ENCODE results near the gene PLOD3.
A peak's percentile ranks its signal among the peaks of the same experiment; 100 is the strongest.

The PLOD3 gene

GRCh38 chr7:101232141-101232850, 14.9 kb upstream of the PLOD3 start:
- Histone ChIP-seq H3K9ac (ENCODE audit: low read length in 5 of 5) (peak overlapping the region in 1 of 5 donors; percentile 35), H3K27me3 (ENCODE audit: control insufficient read depth in 5 of 5, insufficient read depth in 4 of 5, low read length in 5 of 5) (no peaks in the 10 kb centered on the region), H3K9me3 (ENCODE audit: control insufficient read depth in 5 of 5, low read length in 5 of 5) (no peaks in the 10 kb centered on the region), H3K4me3 (ENCODE audit: low read depth in 1 of 5, low read length in 5 of 5) (peak overlapping the region in 3 of 5 donors; percentile 6 to 49 (median 34)), H3K4me1 (ENCODE audit: control insufficient read depth in 5 of 5, insufficient read depth in 5 of 5, low read length in 5 of 5) (peaks cover 4 to 40% (median 23%) of the 10 kb centered on the region in 5 donors), H3K36me3 (ENCODE audit: control insufficient read depth in 5 of 5, insufficient read depth in 5 of 5, low read length in 5 of 5) (peaks cover 0 to 37% (median 11%) of the 10 kb centered on the region in 5 donors), H3K27ac (ENCODE audit: low read depth, low read length) (no peak overlapping the region)

GRCh38 chr7:101231644-101232043, 14.3 kb upstream of the PLOD3 start:
- H3K4me3 ChIP-seq (ENCODE audit: low read depth in 1 of 5, low read length in 5 of 5) = peak overlapping the region in 3 of 5 donors; percentile 6 to 49 (median 34)
- peaks cover 1 to 34% (median 16%) of the 10 kb centered on the region in 5 donors for H3K4me1 ChIP-seq (ENCODE audit: control insufficient read depth in 5 of 5, insufficient read depth in 5 of 5, low read length in 5 of 5)
- no peaks in the 10 kb centered on the region for H3K9me3 ChIP-seq (ENCODE audit: control insufficient read depth in 5 of 5, low read length in 5 of 5)

GRCh38 chr7:101226721-101227120, 9.3 kb upstream of the PLOD3 start:
- Histone ChIP-seq H3K9ac (ENCODE audit: low read length in 5 of 5) (no peak overlapping the region), H3K4me1 (ENCODE audit: control insufficient read depth in 5 of 5, insufficient read depth in 5 of 5, low read length in 5 of 5) (peaks cover 0 to 9% (median 4%) of the 10 kb centered on the region in 5 donors), H3K27me3 (ENCODE audit: control insufficient read depth in 5 of 5, insufficient read depth in 4 of 5, low read length in 5 of 5) (no peaks in the 10 kb centered on the region), H3K4me3 (ENCODE audit: low read depth in 1 of 5, low read length in 5 of 5) (no peak overlapping the region), H3K9me3 (ENCODE audit: control insufficient read depth in 5 of 5, low read length in 5 of 5) (no peaks in the 10 kb centered on the region), H3K27ac (ENCODE audit: low read depth, low read length) (no peak overlapping the region), H3K36me3 (ENCODE audit: control insufficient read depth in 5 of 5, insufficient read depth in 5 of 5, low read length in 5 of 5) (peaks cover 0 to 64% (median 52%) of the 10 kb centered on the region in 5 donors)

More at GRCh38 chr7:101231644-101232043, 14.3 kb upstream of the PLOD3 start:
- Histone ChIP-seq H3K27ac (ENCODE audit: low read depth, low read length) (no peak overlapping the region), H3K27me3 (ENCODE audit: control insufficient read depth in 5 of 5, insufficient read depth in 4 of 5, low read length in 5 of 5) (no peaks in the 10 kb centered on the region), H3K9ac (ENCODE audit: low read length in 5 of 5) (no peak overlapping the region), H3K36me3 (ENCODE audit: control insufficient read depth in 5 of 5, insufficient read depth in 5 of 5, low read length in 5 of 5) (peaks cover 0 to 42% (median 15%) of the 10 kb centered on the region in 5 donors)

GRCh38 chr7:101225650-101226049, 8.3 kb upstream of the PLOD3 start:
- Histone ChIP-seq H3K9ac (ENCODE audit: low read length in 5 of 5) (no peak overlapping the region), H3K27me3 (ENCODE audit: control insufficient read depth in 5 of 5, insufficient read depth in 4 of 5, low read length in 5 of 5) (no peaks in the 10 kb centered on the region), H3K4me3 (ENCODE audit: low read depth in 1 of 5, low read length in 5 of 5) (no peak overlapping the region), H3K4me1 (ENCODE audit: control insufficient read depth in 5 of 5, insufficient read depth in 5 of 5, low read length in 5 of 5) (peaks cover 0 to 5% (median under 1%) of the 10 kb centered on the region in 5 donors), H3K9me3 (ENCODE audit: control insufficient read depth in 5 of 5, low read length in 5 of 5) (no peaks in the 10 kb centered on the region), H3K36me3 (ENCODE audit: control insufficient read depth in 5 of 5, insufficient read depth in 5 of 5, low read length in 5 of 5) (peaks cover 0 to 62% (median 53%) of the 10 kb centered on the region in 5 donors), H3K27ac (ENCODE audit: low read depth, low read length) (no peak overlapping the region)

- H3K4me1 ChIP-seq (ENCODE audit: control insufficient read depth in 5 of 5, insufficient read depth in 5 of 5, low read length in 5 of 5) = peaks cover 4 to 22% (median 18%) of the 10 kb centered on the region in 5 donors
- peaks cover 0 to 51% (median 47%) of the 10 kb centered on the region in 5 donors for H3K36me3 ChIP-seq (ENCODE audit: control insufficient read depth in 5 of 5, insufficient read depth in 5 of 5, low read length in 5 of 5)
- no peak overlapping the region for H3K9ac ChIP-seq (ENCODE audit: low read length in 5 of 5)
- H3K9me3 ChIP-seq (ENCODE audit: control insufficient read depth in 5 of 5, low read length in 5 of 5) = no peaks in the 10 kb centered on the region
- no peaks in the 10 kb centered on the region for H3K27me3 ChIP-seq (ENCODE audit: control insufficient read depth in 5 of 5, insufficient read depth in 4 of 5, low read length in 5 of 5)
- no peak overlapping the region for H3K4me3 ChIP-seq (ENCODE audit: low read depth in 1 of 5, low read length in 5 of 5)
- no peak overlapping the region for H3K27ac ChIP-seq (ENCODE audit: low read depth, low read length)
Observed at GRCh38 chr7:101223528-101223927, 6.1 kb upstream of the PLOD3 start.

GRCh38 chr7:101222275-101222830, 5.0 kb upstream of the PLOD3 start:
- Histone ChIP-seq H3K4me3 (ENCODE audit: low read depth in 1 of 5, low read length in 5 of 5) (no peak overlapping the region), H3K27ac (ENCODE audit: low read depth, low read length) (no peak overlapping the region), H3K27me3 (ENCODE audit: control insufficient read depth in 5 of 5, insufficient read depth in 4 of 5, low read length in 5 of 5) (no peaks in the 10 kb centered on the region), H3K36me3 (ENCODE audit: control insufficient read depth in 5 of 5, insufficient read depth in 5 of 5, low read length in 5 of 5) (peaks cover 0 to 43% (median 40%) of the 10 kb centered on the region in 5 donors), H3K4me1 (ENCODE audit: control insufficient read depth in 5 of 5, insufficient read depth in 5 of 5, low read length in 5 of 5) (peaks cover 4 to 31% (median 22%) of the 10 kb centered on the region in 5 donors), H3K9me3 (ENCODE audit: control insufficient read depth in 5 of 5, low read length in 5 of 5) (no peaks in the 10 kb centered on the region), H3K9ac (ENCODE audit: low read length in 5 of 5) (no peak overlapping the region)

- Histone ChIP-seq H3K27me3 (ENCODE audit: control insufficient read depth in 5 of 5, insufficient read depth in 4 of 5, low read length in 5 of 5) (no peaks in the 10 kb centered on the region), H3K4me3 (ENCODE audit: low read depth in 1 of 5, low read length in 5 of 5) (no peak overlapping the region), H3K36me3 (ENCODE audit: control insufficient read depth in 5 of 5, insufficient read depth in 5 of 5, low read length in 5 of 5) (peaks cover 0 to 36% (median 34%) of the 10 kb centered on the region in 5 donors), H3K4me1 (ENCODE audit: control insufficient read depth in 5 of 5, insufficient read depth in 5 of 5, low read length in 5 of 5) (peaks cover 6 to 47% (median 36%) of the 10 kb centered on the region in 5 donors), H3K9me3 (ENCODE audit: control insufficient read depth in 5 of 5, low read length in 5 of 5) (no peaks in the 10 kb centered on the region), H3K9ac (ENCODE audit: low read length in 5 of 5) (no peak overlapping the region), H3K27ac (ENCODE audit: low read depth, low read length) (no peak overlapping the region)
Observed at GRCh38 chr7:101220295-101220694, 2.9 kb upstream of the PLOD3 start.

- peaks cover 6 to 47% (median 41%) of the 10 kb centered on the region in 5 donors for H3K4me1 ChIP-seq (ENCODE audit: control insufficient read depth in 5 of 5, insufficient read depth in 5 of 5, low read length in 5 of 5)
- no peaks in the 10 kb centered on the region for H3K9me3 ChIP-seq (ENCODE audit: control insufficient read depth in 5 of 5, low read length in 5 of 5)
- peak overlapping the region in 4 of 5 donors; percentile 56 to 94 (median 84) for H3K9ac ChIP-seq (ENCODE audit: low read length in 5 of 5)
- peak overlapping the region; percentile 76 to 97 (median 84) for H3K4me3 ChIP-seq (ENCODE audit: low read depth in 1 of 5, low read length in 5 of 5)
- H3K36me3 ChIP-seq (ENCODE audit: control insufficient read depth in 5 of 5, insufficient read depth in 5 of 5, low read length in 5 of 5) = peaks cover 0 to 28% (median 21%) of the 10 kb centered on the region in 5 donors
- H3K27ac ChIP-seq (ENCODE audit: low read depth, low read length) = peak overlapping the region; percentile 96
- no peaks in the 10 kb centered on the region for H3K27me3 ChIP-seq (ENCODE audit: control insufficient read depth in 5 of 5, insufficient read depth in 4 of 5, low read length in 5 of 5)
Observed at GRCh38 chr7:101218236-101219125, 1.1 kb upstream of the PLOD3 start.

- peak overlapping the region; percentile 56 to 94 (median 77) for H3K9ac ChIP-seq (ENCODE audit: low read length in 5 of 5)
- peaks cover 0 to 30% (median 22%) of the 10 kb centered on the region in 5 donors for H3K36me3 ChIP-seq (ENCODE audit: control insufficient read depth in 5 of 5, insufficient read depth in 5 of 5, low read length in 5 of 5)
- H3K27ac ChIP-seq (ENCODE audit: low read depth, low read length) = peak overlapping the region; percentile 96
- peaks cover 6 to 47% (median 41%) of the 10 kb centered on the region in 5 donors for H3K4me1 ChIP-seq (ENCODE audit: control insufficient read depth in 5 of 5, insufficient read depth in 5 of 5, low read length in 5 of 5)
- H3K9me3 ChIP-seq (ENCODE audit: control insufficient read depth in 5 of 5, low read length in 5 of 5) = no peaks in the 10 kb centered on the region
- H3K27me3 ChIP-seq (ENCODE audit: control insufficient read depth in 5 of 5, insufficient read depth in 4 of 5, low read length in 5 of 5) = no peaks in the 10 kb centered on the region
- peak overlapping the region; percentile 76 to 94 (median 84) for H3K4me3 ChIP-seq (ENCODE audit: low read depth in 1 of 5, low read length in 5 of 5)
Observed at GRCh38 chr7:101216860-101217387, 457 bp downstream of the PLOD3 start.

All from subcutaneous abdominal adipose tissue (tissue), 5 donors.